Measurements from ENCODE around the gene LIF.

LIF gene

GRCh38 chr22:30265823-30266444, 19.4 kb upstream of the LIF start:
- no peak overlapping the region for H3K27ac ChIP-seq
- no peak for DNase-seq (ENCODE audit: low read depth, low spot score)

GRCh38 chr22:30265131-30265720, 18.7 kb upstream of the LIF start:
- DNase-seq (ENCODE audit: low read depth, low spot score) = no peak
- H3K27ac ChIP-seq = no peak overlapping the region

- no peak for DNase-seq (ENCODE audit: low read depth, low spot score)
- H3K27ac ChIP-seq = no peak overlapping the region
Measured at GRCh38 chr22:30263883-30264282, 17.3 kb upstream of the LIF start.

- H3K27ac ChIP-seq = no peak overlapping the region
- DNase-seq (ENCODE audit: low read depth, low spot score) = no peak
Measured at GRCh38 chr22:30262917-30263741, 16.6 kb upstream of the LIF start.

- DNase-seq (ENCODE audit: low read depth, low spot score) = peak; percentile 24
- H3K27ac ChIP-seq = no peak overlapping the region
Measured at GRCh38 chr22:30262112-30262511, 15.6 kb upstream of the LIF start.

GRCh38 chr22:30261134-30261533, 14.6 kb upstream of the LIF start:
- no peak overlapping the region for H3K27ac ChIP-seq
- no peak for DNase-seq (ENCODE audit: low read depth, low spot score)

- no peak for DNase-seq (ENCODE audit: low read depth, low spot score)
- no peak overlapping the region for H3K27ac ChIP-seq
Measured at GRCh38 chr22:30260682-30261081, 14.1 kb upstream of the LIF start.

GRCh38 chr22:30260276-30260675, 13.7 kb upstream of the LIF start:
- DNase-seq (ENCODE audit: low read depth, low spot score) = no peak
- no peak overlapping the region for H3K27ac ChIP-seq

GRCh38 chr22:30254314-30254713, 7.8 kb upstream of the LIF start:
- no peak for DNase-seq (ENCODE audit: low read depth, low spot score)
- no peak overlapping the region for H3K27ac ChIP-seq

GRCh38 chr22:30253205-30253852, 6.8 kb upstream of the LIF start:
- no peak for DNase-seq (ENCODE audit: low read depth, low spot score)

GRCh38 chr22:30252411-30253204, 6.0 kb upstream of the LIF start:
- no peak overlapping the region for H3K27ac ChIP-seq
- DNase-seq (ENCODE audit: low read depth, low spot score) = no peak

More at GRCh38 chr22:30253205-30253852, 6.8 kb upstream of the LIF start:
- H3K27ac ChIP-seq = no peak overlapping the region

- no peak for DNase-seq (ENCODE audit: low read depth, low spot score)
- no peak overlapping the region for H3K27ac ChIP-seq
Measured at GRCh38 chr22:30251711-30252110, 5.2 kb upstream of the LIF start.

- DNase-seq (ENCODE audit: low read depth, low spot score) = peak; percentile 40
- H3K27ac ChIP-seq = no peak overlapping the region
Measured at GRCh38 chr22:30250661-30251267, 4.2 kb upstream of the LIF start.

- H3K27ac ChIP-seq = no peak overlapping the region
- DNase-seq (ENCODE audit: low read depth, low spot score) = no peak
Measured at GRCh38 chr22:30250039-30250565, 3.5 kb upstream of the LIF start.

- no peak for DNase-seq (ENCODE audit: low read depth, low spot score)
- H3K27ac ChIP-seq = no peak overlapping the region
Measured at GRCh38 chr22:30249049-30250038, 2.8 kb upstream of the LIF start.

GRCh38 chr22:30248484-30248883, 1.9 kb upstream of the LIF start:
- no peak for DNase-seq (ENCODE audit: low read depth, low spot score)
- H3K27ac ChIP-seq = no peak overlapping the region

- no peak overlapping the region for H3K27ac ChIP-seq
- no peak for DNase-seq (ENCODE audit: low read depth, low spot score)
Measured at GRCh38 chr22:30247974-30248373, 1.4 kb upstream of the LIF start.

- no peak overlapping the region for H3K27ac ChIP-seq
- no peak for DNase-seq (ENCODE audit: low read depth, low spot score)
Measured at GRCh38 chr22:30247561-30247960, 1.0 kb upstream of the LIF start.

Measured in epithelial cell of prostate (primary cell).